ENCODE data around the gene ZCCHC7. TPM values are rescaled to one million over a fixed set of nuclear protein-coding genes. Genes with fewer than 3 reads are reported as not detected.

Gene ZCCHC7
- total and polyA plus RNA-seq, 10 of the 15 experiments (the other 5 are each of a cell fraction or from before 2014, with no cell fraction given), result 42.9 to 178 (median 53.3) TPM

DNA sequence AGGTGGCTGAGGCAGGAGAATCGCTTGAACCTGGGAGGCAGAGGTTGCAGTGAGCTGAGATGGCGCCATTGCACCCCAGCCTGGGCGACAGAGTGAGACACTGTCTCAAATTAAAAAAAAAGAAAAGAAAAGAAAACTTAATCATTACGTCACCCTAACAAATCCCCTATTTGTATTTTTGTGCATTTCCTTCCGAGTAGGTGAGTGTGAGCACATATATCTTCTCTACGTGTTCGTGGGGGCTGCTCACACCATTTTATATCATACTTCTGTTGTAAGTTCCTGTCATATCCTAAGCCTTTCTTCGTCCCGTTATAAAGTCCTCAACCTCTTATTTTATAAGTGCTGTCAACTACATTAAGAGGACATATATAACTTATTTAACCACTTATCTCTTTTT is 260.2 kb downstream of the ZCCHC7 start:
- intact Hi-C loops (cut with micrococcal nuclease; ENCODE audit: unreplicated experiment) (no loop called here), in situ Hi-C loops (cut with MboI) (no loop called here)
- SMC1A ChIA-PET (ENCODE audit: uncharacterized antibody, unreplicated experiment), result interaction anchor here (0.8 to 3.6 kb wide), 13 partner anchors 8 to 386 kb away, joined by 3 to 40 read pairs (median 3); no protein-coding TSS in a partner anchor
- Histone ChIP-seq H3K79me2 (ENCODE audit: control insufficient read depth, insufficient read depth, low read length) (peaks cover 3% of the 10 kb centered on the region), H3K4me1 (ENCODE audit: control insufficient read depth, insufficient read depth, low read length) (peaks cover 80% of the 10 kb centered on the region), H3K36me3 (ENCODE audit: control insufficient read depth in 2 of 2, insufficient read depth in 2 of 2, low read length in 1 of 2) (no peaks in the 10 kb centered on the region), H4K20me1 (ENCODE audit: control insufficient read depth, insufficient read depth) (no peaks in the 10 kb centered on the region), H3K4me2 (ENCODE audit: control insufficient read depth, insufficient read depth) (no peak overlapping the region), H2AFZ (ENCODE audit: control insufficient read depth, low read depth, low read length) (no peak overlapping the region; the same call in 1 of the 2 replicates), H3K9me3 (replicated peaks; ENCODE audit: control insufficient read depth, insufficient read depth, low read length) (peaks cover 2% of the 10 kb centered on the region; the same call in 2 of the 3 replicates), H3K27me3 (replicated peaks in 1 of 2; ENCODE audit: control insufficient read depth in 2 of 2, insufficient read depth in 2 of 2, low read length in 1 of 2) (no peaks in the 10 kb centered on the region), H3K4me3 (no peak overlapping the region), H3K9ac (ENCODE audit: control insufficient read depth, insufficient read depth, low read length) (no peak overlapping the region), H3K27ac (ENCODE audit: control insufficient read depth, insufficient read depth) (peak overlapping the region; percentile 92; the same call in 1 of the 2 replicates)
- BruUV-seq (replicated peaks), result no TSS peak
- RAD21 ChIA-PET (ENCODE audit: unreplicated experiment), result interaction anchor here (0.6 to 3.4 kb wide), 6 partner anchors 23 to 508 kb away, joined by 3 to 24 read pairs (median 3); no protein-coding TSS in a partner anchor
- TF ChIP-seq, protein P1, sequence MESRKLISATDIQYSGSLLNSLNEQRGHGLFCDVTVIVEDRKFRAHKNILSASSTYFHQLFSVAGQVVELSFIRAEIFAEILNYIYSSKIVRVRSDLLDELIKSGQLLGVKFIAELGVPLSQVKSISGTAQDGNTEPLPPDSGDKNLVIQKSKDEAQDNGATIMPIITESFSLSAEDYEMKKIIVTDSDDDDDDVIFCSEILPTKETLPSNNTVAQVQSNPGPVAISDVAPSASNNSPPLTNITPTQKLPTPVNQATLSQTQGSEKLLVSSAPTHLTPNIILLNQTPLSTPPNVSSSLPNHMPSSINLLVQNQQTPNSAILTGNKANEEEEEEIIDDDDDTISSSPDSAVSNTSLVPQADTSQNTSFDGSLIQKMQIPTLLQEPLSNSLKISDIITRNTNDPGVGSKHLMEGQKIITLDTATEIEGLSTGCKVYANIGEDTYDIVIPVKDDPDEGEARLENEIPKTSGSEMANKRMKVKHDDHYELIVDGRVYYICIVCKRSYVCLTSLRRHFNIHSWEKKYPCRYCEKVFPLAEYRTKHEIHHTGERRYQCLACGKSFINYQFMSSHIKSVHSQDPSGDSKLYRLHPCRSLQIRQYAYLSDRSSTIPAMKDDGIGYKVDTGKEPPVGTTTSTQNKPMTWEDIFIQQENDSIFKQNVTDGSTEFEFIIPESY (IDR thresholded peaks at IDR 0.05), result peak; percentile 69; the same call in 1 of the 2 replicates
- TF ChIP-seq YY1 (IDR thresholded peaks at IDR 0.05; ENCODE audit: low read depth, low read length), result 0 out of 2 replicates have a peak, but pooled peaks have one; percentile 36
- TF ChIP-seq ZBED1 (IDR thresholded peaks at IDR 0.05; ENCODE audit: borderline replicate concordance), result peak; percentile 3; the same call in 1 of the 2 replicates
- TF ChIP-seq CREM (IDR thresholded peaks at IDR 0.05; ENCODE audit: low read depth), result peak; percentile 28; the same call in 1 of the 2 replicates
- TF ChIP-seq MEF2A (IDR thresholded peaks at IDR 0.05; ENCODE audit: insufficient read depth, low read depth, low read length), result no peak
- ATAC-seq (no peak), DNase-seq (ENCODE audit: low read depth, low spot score) (no peak), FAIRE-seq (no peak)
- WGBS (ENCODE audit: insufficient coverage, insufficient replicate concordance, low lambda C conversion rate, missing lambda C conversion rate), result 75% methylated on average over 9 of the region's 9 CpGs
- POLR2A ChIA-PET, result interaction anchor here (1.1 to 3.3 kb wide), 5 partner anchors 8 to 31 kb away, joined by 4 to 46 read pairs (median 11); no protein-coding TSS in a partner anchor
- CTCF ChIA-PET, result interaction anchor here (0.9 to 4.0 kb wide), 6 partner anchors 10 to 30 kb away, joined by 3 to 18 read pairs (median 8); no protein-coding TSS in a partner anchor

All from GM12878 (cell line).